Prostate gland (tissue), 2 donors: Measurements from ENCODE around the gene CNOT9. TPM values are rescaled to one million over a fixed set of nuclear protein-coding genes. Genes with fewer than 3 reads are reported as not detected.

ENCODE experiments used
- DNase-seq: peaks from one replicate; pipeline ENCODE4 v3.0.0-alpha.2; 2019; ENCODE audit warnings: low spot score
- H3K27ac ChIP-seq, 2 donors: fragments of 200-600 bp; sonication (generic); 2 replicates each; pipeline ENCODE4 v1.5.1; 2017 to 2019
- H3K27me3 ChIP-seq: fragments of 200-600 bp; sonication (generic); replicated peaks from 2 replicates; pipeline ENCODE4 v1.5.1; 2019; ENCODE audit not compliant: insufficient read depth
- H3K36me3 ChIP-seq, 2 donors: fragments of 200-600 bp; sonication (generic); 1 replicate in 1 of 2; 2 replicates in 1 of 2; pipeline versions ENCODE4 v1.5.1 to v1.8.1; 2017 to 2019
- H3K4me1 ChIP-seq: fragments of 200-600 bp; sonication (generic); replicated peaks from 2 replicates; pipeline ENCODE4 v1.5.1; 2019
- H3K4me3 ChIP-seq, 2 donors: fragments of 200-600 bp; sonication (generic); 2 replicates each; pipeline ENCODE4 v1.5.1; 2017 to 2019
- H3K9me3 ChIP-seq: fragments of 200-600 bp; sonication (generic); 2 replicates; pipeline ENCODE4 v1.5.1; 2017
- POLR2A ChIP-seq: fragments of 450-650 bp; IDR thresholded peaks from one replicate; pipeline ENCODE4 v1.6.1; 2016; ENCODE audit warnings: antibody characterized with exemption, mild to moderate bottlenecking
- POLR2AphosphoS5 ChIP-seq: sonication (generic); formaldehyde crosslinking; IDR thresholded peaks from one replicate; pipeline ENCODE4 v1.6.1; 2017; ENCODE audit warnings: antibody characterized with exemption
- WGBS: methylation state at CpG from one replicate; pipeline ENCODE4 v1.1.5; 2018; 5-methylcytosine and 5-hydroxymethylcytosine counted together
- intact Hi-C: fragments of 100-400 bp; cut with DNase I; formaldehyde crosslinking; loops from one replicate; pipeline ENCODE4 v1.14.2; 2022
- total RNA-seq, 2 donors: library from RNA; depleted of rRNA; stranded (reverse); fragments of >200 nt; gene quantifications; one replicate each; pipeline ENCODE4 v1.1.0, GENCODE V29; 2016
- TF ChIP-seq, protein P1 (sequence below), 4 experiments: fragments of 200-600 bp in 2 of 4; fragments of 450-650 bp in 2 of 4; sonication (generic) in 2 of 4; IDR thresholded peaks; 1 replicate in 3 of 4; 2 replicates in 1 of 4; pipeline ENCODE4 v1.5.1; 2016 to 2019; ENCODE audit warnings: antibody characterized with exemption in 4 of 4, mild to moderate bottlenecking in 2 of 4, moderate library complexity in 2 of 4

The CNOT9 gene
- total RNA-seq, 2 donors from 2014 or later, result 31.7 to 77.6 TPM

DNA sequence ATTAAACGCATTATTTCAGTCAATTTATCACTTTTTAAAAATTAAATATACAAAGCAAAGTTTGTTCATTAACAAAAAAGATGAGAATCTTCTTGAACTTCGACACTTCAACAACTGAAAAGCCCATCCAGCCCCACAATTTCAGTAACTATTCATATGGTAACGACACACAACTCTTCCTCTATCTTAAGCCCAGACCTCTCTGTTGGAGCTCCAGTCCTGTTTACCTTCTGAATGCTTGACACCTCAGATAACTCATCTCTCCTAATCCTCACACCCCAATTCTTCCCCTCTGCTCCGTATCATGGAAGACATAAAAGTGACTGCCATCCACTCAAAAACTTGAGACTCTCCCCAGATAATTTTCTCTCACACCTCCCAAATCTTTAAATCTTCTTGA is 13.1 kb upstream of the CNOT9 start:
- 82% methylated on average over 4 of the region's 4 CpGs for WGBS
- H3K4me3 ChIP-seq, result no peak overlapping the region
- DNase-seq, result no peak
- no peaks in the 10 kb centered on the region for H3K36me3 ChIP-seq
- no peaks in the 10 kb centered on the region for H3K27me3 ChIP-seq
- H3K27ac ChIP-seq, result no peak overlapping the region
- H3K9me3 ChIP-seq, result no peaks in the 10 kb centered on the region
- intact Hi-C loops, result no loop called here
- no peaks in the 10 kb centered on the region for H3K4me1 ChIP-seq
- TF ChIP-seq, protein P1, sequence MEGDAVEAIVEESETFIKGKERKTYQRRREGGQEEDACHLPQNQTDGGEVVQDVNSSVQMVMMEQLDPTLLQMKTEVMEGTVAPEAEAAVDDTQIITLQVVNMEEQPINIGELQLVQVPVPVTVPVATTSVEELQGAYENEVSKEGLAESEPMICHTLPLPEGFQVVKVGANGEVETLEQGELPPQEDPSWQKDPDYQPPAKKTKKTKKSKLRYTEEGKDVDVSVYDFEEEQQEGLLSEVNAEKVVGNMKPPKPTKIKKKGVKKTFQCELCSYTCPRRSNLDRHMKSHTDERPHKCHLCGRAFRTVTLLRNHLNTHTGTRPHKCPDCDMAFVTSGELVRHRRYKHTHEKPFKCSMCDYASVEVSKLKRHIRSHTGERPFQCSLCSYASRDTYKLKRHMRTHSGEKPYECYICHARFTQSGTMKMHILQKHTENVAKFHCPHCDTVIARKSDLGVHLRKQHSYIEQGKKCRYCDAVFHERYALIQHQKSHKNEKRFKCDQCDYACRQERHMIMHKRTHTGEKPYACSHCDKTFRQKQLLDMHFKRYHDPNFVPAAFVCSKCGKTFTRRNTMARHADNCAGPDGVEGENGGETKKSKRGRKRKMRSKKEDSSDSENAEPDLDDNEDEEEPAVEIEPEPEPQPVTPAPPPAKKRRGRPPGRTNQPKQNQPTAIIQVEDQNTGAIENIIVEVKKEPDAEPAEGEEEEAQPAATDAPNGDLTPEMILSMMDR (IDR thresholded peaks at IDR 0.05), result no peak
- TF ChIP-seq POLR2A, result no peak
- TF ChIP-seq POLR2AphosphoS5, result no peak

DNA sequence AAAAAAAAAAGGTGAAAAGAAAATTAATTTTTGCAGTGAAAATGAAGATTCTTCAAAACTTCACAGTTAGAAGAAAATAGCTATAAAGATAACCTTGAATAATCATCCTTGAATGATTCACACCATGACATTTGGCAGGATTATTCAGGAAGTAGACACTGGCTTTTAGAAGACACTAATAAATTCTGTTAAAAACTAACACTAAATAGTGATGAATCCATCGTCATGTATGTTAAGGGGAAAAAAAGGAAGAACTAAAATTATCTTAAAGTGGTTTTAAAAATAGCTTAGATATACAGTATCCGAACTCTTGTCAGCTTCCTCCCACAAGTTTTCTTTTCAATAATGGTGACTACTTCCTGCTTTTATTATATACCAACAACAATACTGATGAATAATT is 10.7 kb upstream of the CNOT9 start:
- intact Hi-C loops, result no loop called here
- DNase-seq, result no peak
- H3K4me1 ChIP-seq, result no peaks in the 10 kb centered on the region
- WGBS, result 63% methylated on average over 2 of the region's 2 CpGs
- TF ChIP-seq POLR2AphosphoS5 (no peak), POLR2A (no peak)
- TF ChIP-seq, protein P1 (IDR thresholded peaks at IDR 0.05), result no peak
- no peaks in the 10 kb centered on the region for H3K36me3 ChIP-seq
- H3K27me3 ChIP-seq, result no peaks in the 10 kb centered on the region
- H3K9me3 ChIP-seq, result no peaks in the 10 kb centered on the region
- no peak overlapping the region for H3K27ac ChIP-seq
- H3K4me3 ChIP-seq, result no peak overlapping the region

DNA sequence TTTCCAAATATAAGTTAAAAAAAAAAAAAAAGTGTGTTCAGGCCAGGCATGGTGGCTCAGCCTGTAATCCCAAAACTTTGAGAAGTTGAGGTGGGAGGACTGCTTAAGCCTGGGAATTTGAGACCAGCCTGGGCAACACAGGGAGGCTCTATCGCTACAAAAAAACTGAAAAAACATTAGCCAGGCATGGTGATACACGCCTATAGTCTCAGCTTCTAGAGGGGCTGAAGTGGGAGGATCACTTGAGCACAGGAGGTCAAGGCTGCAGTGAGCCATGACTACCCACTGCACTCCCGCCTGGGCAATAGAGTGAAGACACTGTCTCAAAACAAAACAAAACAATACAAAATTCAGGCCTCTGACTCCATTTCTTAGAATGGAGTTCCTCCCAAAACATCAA is 9.7 kb upstream of the CNOT9 start:
- H3K36me3 ChIP-seq, result no peaks in the 10 kb centered on the region
- H3K9me3 ChIP-seq, result no peaks in the 10 kb centered on the region
- no peaks in the 10 kb centered on the region for H3K4me1 ChIP-seq
- no peaks in the 10 kb centered on the region for H3K27me3 ChIP-seq
- WGBS, result 89% methylated on average over 3 of the region's 3 CpGs
- no peak overlapping the region for H3K4me3 ChIP-seq
- H3K27ac ChIP-seq, result no peak overlapping the region
- no peak for DNase-seq
- TF ChIP-seq POLR2A (no peak), POLR2AphosphoS5 (no peak)
- TF ChIP-seq, protein P1 (IDR thresholded peaks at IDR 0.05), result no peak
- intact Hi-C loops, result no loop called here

DNA sequence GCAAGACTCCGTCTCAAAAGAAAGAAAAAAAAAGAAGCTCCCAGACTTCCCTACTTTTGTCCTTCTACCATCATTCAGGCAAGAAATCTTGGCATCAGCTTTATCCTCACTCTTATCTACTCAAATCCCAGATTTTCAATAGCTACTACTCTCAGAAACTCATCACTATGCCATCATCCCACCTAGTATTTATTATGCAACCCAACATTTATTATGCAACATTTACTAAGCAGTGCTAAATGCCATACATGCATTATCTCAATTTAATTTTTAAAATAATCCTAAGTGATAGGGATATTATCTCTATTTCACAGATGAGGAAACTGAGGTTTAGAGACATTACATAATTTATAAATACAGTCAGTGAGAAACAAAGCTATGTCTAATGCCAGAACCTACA is 4.6 kb upstream of the CNOT9 start:
- DNase-seq, result no peak
- H3K36me3 ChIP-seq, result no peaks in the 10 kb centered on the region
- no peak for TF ChIP-seq POLR2AphosphoS5
- TF ChIP-seq POLR2A, result no peak
- TF ChIP-seq, protein P1 (IDR thresholded peaks at IDR 0.05), result no peak
- no peaks in the 10 kb centered on the region for H3K9me3 ChIP-seq
- no peak overlapping the region for H3K4me3 ChIP-seq
- no peaks in the 10 kb centered on the region for H3K27me3 ChIP-seq
- intact Hi-C loops, result loop anchor here (10.0 kb wide), 1 partner anchor 279 kb away; no protein-coding TSS in a partner anchor
- no peaks in the 10 kb centered on the region for H3K4me1 ChIP-seq
- no peak overlapping the region for H3K27ac ChIP-seq
- 95% methylated on average over 1 of the region's 1 CpG for WGBS

DNA sequence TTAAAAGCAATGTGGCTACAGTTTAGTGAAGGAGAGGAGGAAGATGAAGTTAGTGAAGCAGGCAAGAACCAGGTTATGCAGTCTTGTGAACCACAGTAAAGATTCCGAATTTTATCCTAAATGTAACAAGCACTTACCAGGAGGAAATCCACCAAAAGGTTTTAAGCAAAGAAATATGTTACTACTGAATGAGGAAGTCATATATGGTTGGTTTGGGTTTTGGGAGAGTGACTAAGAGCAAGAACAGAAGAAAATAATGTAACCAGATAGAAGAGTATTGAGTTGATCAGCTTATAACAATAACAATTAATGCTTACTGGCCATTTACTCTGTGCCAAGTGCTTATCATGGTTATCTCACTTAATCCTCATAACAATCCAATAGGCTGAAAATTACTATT is 2.3 kb upstream of the CNOT9 start:
- no peak for DNase-seq
- TF ChIP-seq, protein P1 (IDR thresholded peaks at IDR 0.05), result no peak
- TF ChIP-seq POLR2A (no peak), POLR2AphosphoS5 (no peak)
- Histone ChIP-seq H3K9me3 (no peaks in the 10 kb centered on the region), H3K27me3 (no peaks in the 10 kb centered on the region), H3K36me3 (no peaks in the 10 kb centered on the region), H3K4me1 (no peaks in the 10 kb centered on the region), H3K4me3 (no peak overlapping the region), H3K27ac (no peak overlapping the region)
- intact Hi-C loops, result loop anchor here (2.0 to 10.0 kb wide), 3 partner anchors 81 to 281 kb away; no protein-coding TSS in a partner anchor
- 92% methylated on average over 1 of the region's 1 CpG for WGBS
